BJ (cell line): ENCODE results near the gene UBE2F. TPM values are rescaled to one million over a fixed set of nuclear protein-coding genes. Genes with fewer than 3 reads are reported as not detected.

Experiments used
- CTCF ChIA-PET: fragments of 350-600 bp; formaldehyde crosslinking; extraction: SDS; loops from one replicate; lab custom pipeline; 2021; ENCODE audit warnings: antibody characterized with exemption, inconsistent platforms; lab: Yijun Ruan, JAX
- POLR2A ChIA-PET: fragments of 300-600 bp; sonication (Branson Sonifier 250); formaldehyde crosslinking; extraction: SDS; loops from one replicate; lab custom pipeline; 2021; ENCODE audit warnings: antibody characterized with exemption; lab: Charles Lee
- DNase-seq: peaks from one replicate; pipeline ENCODE4 v3.0.0-alpha.2; 2011; ENCODE audit warnings: low read depth
- H3K27me3 ChIP-seq: 2 replicates; pipeline ENCODE4 v1.6.0; 2011; ENCODE audit warnings: low read length; ENCODE audit not compliant: control insufficient read depth, insufficient read depth
- H3K36me3 ChIP-seq: 2 replicates; pipeline ENCODE4 v1.5.1; 2011; ENCODE audit warnings: low read length; ENCODE audit not compliant: control insufficient read depth, insufficient read depth
- H3K4me3 ChIP-seq: 2 replicates; pipeline ENCODE4 v1.5.1; 2011; ENCODE audit warnings: low read depth, mild to moderate bottlenecking, control low read depth, low read length
- polyA plus RNA-seq: library from polyadenylated mRNA; depleted of rRNA; stranded (reverse); fragments of >200 nt; gene quantifications from 2 replicates; pipeline ENCODE4 v1.2.3, GENCODE V29; 2011
- TF ChIP-seq, protein P1 (sequence below): IDR thresholded peaks from 2 replicates; pipeline ENCODE4 v1.5.1; 2011; ENCODE audit warnings: low read depth, mild to moderate bottlenecking, control low read depth, inconsistent platforms, low read length, moderate library complexity; ENCODE audit not compliant: insufficient read depth

The UBE2F gene
- polyA plus RNA-seq, 1 experiment, result 47.9 TPM

DNA sequence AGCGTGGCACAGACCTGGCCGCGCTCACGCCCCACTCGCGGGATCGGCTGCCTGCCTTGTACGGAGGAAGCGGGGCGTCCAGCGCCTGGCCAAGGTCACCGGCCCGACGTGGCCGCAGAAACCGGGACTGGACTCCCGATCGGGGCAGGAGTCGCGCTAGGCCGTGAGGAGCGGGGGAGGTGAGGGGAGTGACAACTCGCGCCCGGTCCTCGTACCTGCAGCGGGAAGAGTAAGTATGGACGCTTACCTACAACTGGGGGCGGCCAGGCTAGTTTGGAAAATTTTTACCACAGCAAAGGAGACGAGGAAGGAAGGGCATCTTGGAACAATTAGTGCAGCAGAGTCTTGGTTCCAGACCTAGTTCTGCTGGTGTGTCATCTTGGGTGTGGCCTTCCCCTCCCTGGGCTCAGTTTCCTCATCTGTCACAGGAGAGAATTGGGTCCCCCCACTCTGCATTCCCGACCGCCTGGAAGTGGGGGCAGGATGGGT lies 693 bp downstream of the UBE2F start:
- no peaks in the 10 kb centered on the region for H3K27me3 ChIP-seq
- ChIA-PET POLR2A (no interaction called here), CTCF (no interaction called here)
- TF ChIP-seq, protein P1, sequence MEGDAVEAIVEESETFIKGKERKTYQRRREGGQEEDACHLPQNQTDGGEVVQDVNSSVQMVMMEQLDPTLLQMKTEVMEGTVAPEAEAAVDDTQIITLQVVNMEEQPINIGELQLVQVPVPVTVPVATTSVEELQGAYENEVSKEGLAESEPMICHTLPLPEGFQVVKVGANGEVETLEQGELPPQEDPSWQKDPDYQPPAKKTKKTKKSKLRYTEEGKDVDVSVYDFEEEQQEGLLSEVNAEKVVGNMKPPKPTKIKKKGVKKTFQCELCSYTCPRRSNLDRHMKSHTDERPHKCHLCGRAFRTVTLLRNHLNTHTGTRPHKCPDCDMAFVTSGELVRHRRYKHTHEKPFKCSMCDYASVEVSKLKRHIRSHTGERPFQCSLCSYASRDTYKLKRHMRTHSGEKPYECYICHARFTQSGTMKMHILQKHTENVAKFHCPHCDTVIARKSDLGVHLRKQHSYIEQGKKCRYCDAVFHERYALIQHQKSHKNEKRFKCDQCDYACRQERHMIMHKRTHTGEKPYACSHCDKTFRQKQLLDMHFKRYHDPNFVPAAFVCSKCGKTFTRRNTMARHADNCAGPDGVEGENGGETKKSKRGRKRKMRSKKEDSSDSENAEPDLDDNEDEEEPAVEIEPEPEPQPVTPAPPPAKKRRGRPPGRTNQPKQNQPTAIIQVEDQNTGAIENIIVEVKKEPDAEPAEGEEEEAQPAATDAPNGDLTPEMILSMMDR, result no peak
- DNase-seq, result no peak
- H3K4me3 ChIP-seq, result peak overlapping the region; percentile 89
- H3K36me3 ChIP-seq, result no peaks in the 10 kb centered on the region; the same call in 1 of the 2 replicates

DNA sequence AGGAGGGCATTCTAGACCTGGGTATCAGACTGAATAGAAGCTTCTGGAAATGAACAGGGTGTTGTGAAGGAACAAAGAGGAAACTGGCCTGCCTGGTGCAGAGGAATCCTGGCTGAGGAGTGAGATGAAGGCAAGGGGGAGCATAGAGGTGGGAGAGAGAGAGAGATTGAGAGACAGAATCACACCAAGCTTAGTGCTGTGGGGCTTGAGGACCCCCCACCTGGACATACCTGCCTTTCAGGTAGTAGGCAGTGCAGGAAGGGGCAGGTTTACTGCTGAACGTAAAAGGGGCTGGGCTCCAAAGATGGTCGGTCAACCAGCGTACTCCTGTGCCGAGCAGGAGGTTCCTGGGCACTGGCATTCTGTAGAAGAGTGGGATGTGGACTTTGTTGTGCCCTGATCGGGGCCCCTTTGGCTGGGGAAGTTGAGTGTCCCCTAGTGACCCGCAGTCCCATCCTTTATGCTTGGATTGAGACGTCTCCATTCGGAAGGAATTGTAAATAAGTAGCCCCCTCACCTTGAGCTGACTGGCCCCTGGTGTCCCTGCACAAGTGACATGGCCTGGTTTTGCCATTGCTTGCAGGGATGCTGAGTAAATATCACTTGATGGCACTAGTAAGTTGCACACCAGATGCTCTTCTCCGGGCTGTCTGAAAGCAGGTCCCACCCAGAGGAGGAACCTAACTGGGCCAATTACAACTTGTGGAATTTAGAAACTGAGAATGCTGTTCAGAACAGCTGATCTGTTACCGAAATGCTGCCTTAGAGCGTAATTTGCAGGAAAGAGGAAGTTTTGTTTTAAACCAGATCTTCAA lies 1.4 kb downstream of the UBE2F start:
- peak overlapping the region; percentile 89 for H3K4me3 ChIP-seq
- ChIA-PET CTCF (interaction anchor here (0.6 to 2.2 kb wide), 5 partner anchors 45 to 295 kb away, joined by 3 to 15 read pairs (median 3); no protein-coding TSS in a partner anchor), POLR2A (no interaction called here)
- TF ChIP-seq, protein P1, result no peak
- DNase-seq, result peak; percentile 58
- H3K36me3 ChIP-seq, result no peaks in the 10 kb centered on the region; the same call in 1 of the 2 replicates
- H3K27me3 ChIP-seq, result no peaks in the 10 kb centered on the region

DNA sequence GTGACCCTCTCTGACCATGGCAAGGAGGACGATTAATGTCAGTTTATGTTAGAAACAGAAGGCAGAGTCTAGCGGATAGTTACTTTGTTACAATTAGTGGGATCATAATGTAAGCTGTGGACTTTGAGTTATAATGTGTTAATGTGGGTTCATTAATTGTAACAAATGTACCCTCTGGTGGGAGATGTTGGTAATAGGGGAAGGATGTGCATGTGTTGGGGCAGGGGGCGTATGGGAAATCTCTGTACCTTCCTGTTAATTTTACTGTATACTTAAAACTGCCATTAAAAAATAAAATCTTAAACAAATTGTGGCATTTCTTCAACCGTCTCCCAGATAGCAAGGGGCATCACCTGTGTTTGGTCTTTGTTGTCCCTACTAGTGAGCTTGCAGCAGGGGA lies 4.8 kb downstream of the UBE2F start:
- Histone ChIP-seq H3K4me3 (no peak overlapping the region), H3K36me3 (peaks cover 5% of the 10 kb centered on the region), H3K27me3 (no peaks in the 10 kb centered on the region)
- no peak for DNase-seq
- POLR2A ChIA-PET, result no interaction called here
- TF ChIP-seq, protein P1, result no peak
- CTCF ChIA-PET, result interaction anchor here (0.8 kb wide), 1 partner anchor 279 kb away, joined by 3 read pairs; no protein-coding TSS in a partner anchor

DNA sequence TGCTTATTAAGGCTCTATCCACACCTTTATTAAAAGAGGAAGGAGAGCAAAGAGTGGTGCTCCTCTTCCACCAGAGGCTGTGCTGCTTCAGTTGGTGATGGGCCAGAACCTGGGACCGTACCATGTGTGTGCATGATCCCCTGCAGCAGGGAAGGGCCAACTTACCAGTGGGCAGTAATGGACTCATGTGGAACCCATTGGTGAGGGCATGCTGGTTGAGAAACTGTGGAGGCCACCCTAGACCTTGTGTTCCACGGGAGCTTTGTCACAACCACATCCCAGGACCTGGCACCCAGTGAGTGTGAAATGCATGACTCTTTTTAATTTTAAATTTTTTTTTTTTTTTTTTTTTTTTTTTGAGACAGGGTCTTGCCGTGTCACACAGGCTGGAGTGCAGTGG lies 5.4 kb downstream of the UBE2F start:
- peaks cover 5% of the 10 kb centered on the region for H3K36me3 ChIP-seq

DNA sequence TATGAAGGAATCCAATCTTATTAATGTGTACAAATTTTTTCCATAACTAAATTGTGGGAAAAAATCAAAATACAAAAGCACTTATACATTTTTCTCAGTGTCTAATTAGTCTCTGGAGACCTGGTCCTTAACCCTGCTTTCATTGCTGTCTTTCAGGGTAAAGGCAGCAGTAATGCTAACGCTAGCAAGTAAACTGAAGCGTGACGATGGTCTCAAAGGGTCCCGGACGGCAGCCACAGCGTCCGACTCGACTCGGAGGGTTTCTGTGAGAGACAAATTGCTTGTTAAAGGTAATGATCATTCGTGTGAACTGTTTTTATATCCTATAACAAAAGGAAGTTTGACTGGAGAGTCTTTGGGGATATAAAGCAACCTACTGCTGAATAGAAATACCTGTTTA lies 6.1 kb downstream of the UBE2F start:
- POLR2A ChIA-PET, result no interaction called here

More for the DNA sequence above, 5.4 kb downstream of the UBE2F start:
- H3K27me3 ChIP-seq, result no peaks in the 10 kb centered on the region
- no peak overlapping the region for H3K4me3 ChIP-seq
- POLR2A ChIA-PET, result no interaction called here
- CTCF ChIA-PET, result no interaction called here
- DNase-seq, result no peak
- TF ChIP-seq, protein P1, result no peak

More for the DNA sequence above, 6.1 kb downstream of the UBE2F start:
- no peaks in the 10 kb centered on the region for H3K27me3 ChIP-seq
- TF ChIP-seq, protein P1, result no peak
- CTCF ChIA-PET, result no interaction called here
- peaks cover 5% of the 10 kb centered on the region for H3K36me3 ChIP-seq
- no peak for DNase-seq
- H3K4me3 ChIP-seq, result no peak overlapping the region
